ENCODE results near the gene CTDNEP1.

The CTDNEP1 gene

GRCh38 chr17:7251661-7252175 lies at the start of gene CTDNEP1:
Gene CTDNEP1 (minus strand): TSS chr17:7251734. CDS start chr17:7251296, 438 bp downstream.
- peak; percentile 100 for DNase-seq

- peak; percentile 80 for DNase-seq
These were observed 44.8 kb upstream of the CTDNEP1 start for GRCh38 chr17:7296189-7296861.

GRCh38 chr17:7295230-7296180 lies 44.0 kb upstream of the CTDNEP1 start:
- no peak for DNase-seq

GRCh38 chr17:7294614-7295153 lies 43.1 kb upstream of the CTDNEP1 start, which contains the start of gene YBX2:
Gene YBX2 (minus strand): TSS chr17:7294639. CDS start chr17:7294500, 139 bp downstream.
- DNase-seq = peak; percentile 87

DNA sequence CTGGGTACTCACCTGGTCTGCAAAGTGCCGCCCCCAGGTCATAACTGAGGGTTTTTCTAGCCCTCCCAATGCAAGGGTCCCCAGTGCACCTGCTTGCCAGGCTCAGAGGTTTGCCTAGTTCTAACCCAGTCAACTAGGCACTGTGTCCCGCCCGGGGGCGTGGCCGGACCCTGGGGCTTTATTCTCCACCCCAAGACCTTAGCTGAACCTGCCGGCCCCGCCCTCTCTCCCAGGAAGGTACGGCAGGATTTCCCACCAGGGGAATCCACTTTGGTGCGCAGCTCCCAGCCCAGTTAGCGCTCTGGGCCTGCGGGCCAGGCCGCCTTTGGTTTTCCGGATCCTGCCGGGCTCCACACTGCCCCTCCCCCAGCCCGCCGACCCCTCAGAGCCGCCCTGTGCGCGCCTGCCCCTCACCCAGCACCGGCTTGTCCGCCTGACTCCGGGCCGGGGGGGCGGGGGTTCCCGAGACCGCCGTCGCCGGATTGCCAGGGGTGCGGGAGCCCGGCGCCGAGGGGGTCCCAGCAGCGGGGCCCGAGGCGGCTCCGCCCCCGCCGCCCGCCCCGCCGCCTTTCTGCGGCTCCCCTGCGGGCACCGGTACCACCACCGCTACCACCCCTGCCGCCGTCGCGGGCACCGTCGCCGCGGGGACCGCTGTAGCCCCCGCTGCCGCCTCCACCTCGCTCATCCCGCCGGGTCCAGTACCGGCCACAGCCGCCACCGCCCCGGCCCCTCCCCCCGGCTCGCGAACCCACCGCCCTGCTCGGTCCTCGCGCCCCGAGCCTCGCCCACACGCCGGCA lies 42.5 kb upstream of the CTDNEP1 start:
- no peak for DNase-seq

DNA sequence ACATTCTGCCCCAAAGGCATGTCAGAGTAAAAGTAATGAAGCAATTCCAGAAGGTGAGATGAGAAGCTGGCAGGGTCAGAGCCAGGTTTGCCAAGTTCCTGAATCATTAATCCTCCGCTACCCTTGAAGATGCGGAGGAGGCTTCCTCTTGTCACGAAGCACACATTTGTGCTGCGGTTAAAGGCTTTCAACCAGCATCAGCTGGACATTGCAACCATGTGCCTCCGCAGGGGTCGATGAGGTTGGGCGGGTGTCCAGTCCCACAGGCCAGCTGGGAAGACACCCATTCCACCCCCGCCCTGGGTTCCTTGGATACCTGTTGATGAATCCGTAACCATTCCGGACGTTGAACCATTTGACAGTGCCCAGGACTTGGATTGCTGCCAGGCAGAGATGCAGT lies 41.6 kb upstream of the CTDNEP1 start:
- DNase-seq = no peak

GRCh38 chr17:7292729-7293128 lies 41.2 kb upstream of the CTDNEP1 start:
- no peak for DNase-seq

GRCh38 chr17:7292194-7292593 lies 40.7 kb upstream of the CTDNEP1 start:
- DNase-seq = no peak

GRCh38 chr17:7290685-7291084 lies 39.2 kb upstream of the CTDNEP1 start:
- DNase-seq = no peak

DNA sequence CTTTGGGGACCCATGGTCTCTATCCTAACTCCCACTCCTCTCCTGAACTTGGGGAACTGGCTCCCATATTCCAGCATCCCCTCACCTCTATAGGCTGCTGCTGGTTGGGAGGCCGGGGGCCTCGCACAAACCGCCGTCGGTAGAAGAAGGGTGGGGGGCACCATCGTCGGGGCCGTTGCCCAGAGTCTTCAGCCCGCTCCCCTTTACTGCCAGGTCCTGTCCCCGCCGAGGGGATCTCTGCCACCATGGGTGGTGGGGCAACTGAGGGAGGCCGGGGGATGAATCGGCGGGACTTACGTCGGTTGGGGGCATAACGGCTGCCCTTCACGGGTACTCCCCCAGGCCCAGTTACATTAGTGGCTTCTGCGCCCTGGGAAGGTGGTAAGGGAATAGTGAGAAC lies 38.6 kb upstream of the CTDNEP1 start:
- DNase-seq = no peak

DNA sequence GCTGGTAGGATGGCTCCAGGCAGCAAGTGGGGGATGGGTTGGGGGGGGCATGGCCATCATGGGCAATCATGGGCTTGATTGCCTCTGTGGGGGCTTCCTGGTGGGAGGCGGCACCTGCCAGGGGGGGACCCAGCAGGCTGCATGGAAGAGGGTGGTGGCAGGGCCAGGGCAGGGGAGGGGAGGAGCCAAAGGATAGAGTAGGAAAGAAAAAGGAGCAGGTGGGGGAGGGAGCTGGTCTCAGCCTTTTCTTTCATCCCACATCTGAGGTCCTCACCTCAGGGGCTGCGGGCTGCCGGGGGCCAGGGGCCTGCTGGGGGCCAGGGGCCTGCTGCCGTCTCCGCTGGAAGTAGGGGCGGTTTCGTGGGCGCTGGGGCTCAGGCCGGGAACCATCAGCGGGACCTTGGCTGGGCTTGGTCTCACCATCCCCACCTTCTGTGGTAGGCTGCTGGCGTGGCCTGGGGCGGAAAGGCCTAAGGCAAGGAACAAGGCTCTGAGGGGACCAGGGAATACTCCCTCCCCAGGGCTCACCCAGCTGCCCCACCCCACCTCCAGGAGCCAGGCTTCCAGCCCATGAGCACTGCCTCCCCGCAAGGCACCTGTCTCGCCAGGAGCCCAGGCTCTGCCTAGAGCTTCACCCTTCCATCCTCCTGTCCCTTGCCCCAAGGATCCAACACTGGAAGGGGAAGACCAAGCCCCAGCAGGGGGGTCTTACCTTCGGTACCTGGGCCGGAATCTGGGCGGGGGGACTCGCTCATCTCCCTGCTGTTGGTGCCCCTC lies 37.9 kb upstream of the CTDNEP1 start:
- DNase-seq = no peak

DNA sequence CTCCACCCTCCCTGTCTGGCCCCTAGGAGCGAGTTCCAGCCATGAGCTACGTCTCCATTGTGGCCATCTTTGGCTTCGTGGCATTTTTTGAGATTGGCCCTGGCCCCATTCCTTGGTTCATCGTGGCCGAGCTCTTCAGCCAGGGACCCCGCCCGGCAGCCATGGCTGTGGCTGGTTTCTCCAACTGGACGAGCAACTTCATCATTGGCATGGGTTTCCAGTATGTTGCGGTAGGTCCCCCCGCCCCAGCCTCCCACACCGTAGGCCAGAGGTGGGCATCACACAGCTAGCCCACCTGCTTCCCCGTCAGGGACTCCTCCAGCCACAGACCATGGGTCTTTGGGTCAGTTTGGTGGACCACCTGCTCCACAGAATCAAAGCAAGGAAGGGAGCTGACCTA lies 34.1 kb upstream of the CTDNEP1 start:
- no peak for DNase-seq

GRCh38 chr17:7284911-7285310 lies 33.4 kb upstream of the CTDNEP1 start:
- DNase-seq = no peak

DNA sequence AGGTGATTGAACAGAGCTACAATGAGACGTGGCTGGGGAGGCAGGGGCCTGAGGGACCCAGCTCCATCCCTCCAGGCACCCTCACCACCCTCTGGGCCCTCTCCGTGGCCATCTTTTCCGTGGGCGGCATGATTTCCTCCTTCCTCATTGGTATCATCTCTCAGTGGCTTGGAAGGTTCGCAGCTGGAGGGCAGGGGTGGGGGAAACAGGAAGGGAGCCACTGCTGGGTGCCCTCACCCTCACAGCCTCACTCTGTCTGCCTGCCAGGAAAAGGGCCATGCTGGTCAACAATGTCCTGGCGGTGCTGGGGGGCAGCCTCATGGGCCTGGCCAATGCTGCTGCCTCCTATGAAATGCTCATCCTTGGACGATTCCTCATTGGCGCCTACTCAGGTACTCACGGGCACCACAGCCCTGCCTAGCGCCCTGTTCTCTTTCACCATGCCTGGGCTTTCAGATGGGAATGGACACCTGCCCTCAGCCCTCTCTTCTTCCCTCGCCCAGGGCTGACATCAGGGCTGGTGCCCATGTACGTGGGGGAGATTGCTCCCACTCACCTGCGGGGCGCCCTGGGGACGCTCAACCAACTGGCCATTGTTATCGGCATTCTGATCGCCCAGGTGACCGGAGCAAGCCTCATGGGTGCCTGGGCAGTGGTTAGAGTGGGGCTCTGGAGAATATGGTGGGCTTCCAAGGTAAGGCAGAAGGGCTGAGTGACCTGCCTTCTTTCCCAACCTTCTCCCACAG lies 32.1 kb upstream of the CTDNEP1 start:
- DNase-seq = no peak

GRCh38 chr17:7282752-7283321 lies 31.3 kb upstream of the CTDNEP1 start:
- DNase-seq = no peak

GRCh38 chr17:7281953-7282751 lies 30.6 kb upstream of the CTDNEP1 start:
- no peak for DNase-seq

DNA sequence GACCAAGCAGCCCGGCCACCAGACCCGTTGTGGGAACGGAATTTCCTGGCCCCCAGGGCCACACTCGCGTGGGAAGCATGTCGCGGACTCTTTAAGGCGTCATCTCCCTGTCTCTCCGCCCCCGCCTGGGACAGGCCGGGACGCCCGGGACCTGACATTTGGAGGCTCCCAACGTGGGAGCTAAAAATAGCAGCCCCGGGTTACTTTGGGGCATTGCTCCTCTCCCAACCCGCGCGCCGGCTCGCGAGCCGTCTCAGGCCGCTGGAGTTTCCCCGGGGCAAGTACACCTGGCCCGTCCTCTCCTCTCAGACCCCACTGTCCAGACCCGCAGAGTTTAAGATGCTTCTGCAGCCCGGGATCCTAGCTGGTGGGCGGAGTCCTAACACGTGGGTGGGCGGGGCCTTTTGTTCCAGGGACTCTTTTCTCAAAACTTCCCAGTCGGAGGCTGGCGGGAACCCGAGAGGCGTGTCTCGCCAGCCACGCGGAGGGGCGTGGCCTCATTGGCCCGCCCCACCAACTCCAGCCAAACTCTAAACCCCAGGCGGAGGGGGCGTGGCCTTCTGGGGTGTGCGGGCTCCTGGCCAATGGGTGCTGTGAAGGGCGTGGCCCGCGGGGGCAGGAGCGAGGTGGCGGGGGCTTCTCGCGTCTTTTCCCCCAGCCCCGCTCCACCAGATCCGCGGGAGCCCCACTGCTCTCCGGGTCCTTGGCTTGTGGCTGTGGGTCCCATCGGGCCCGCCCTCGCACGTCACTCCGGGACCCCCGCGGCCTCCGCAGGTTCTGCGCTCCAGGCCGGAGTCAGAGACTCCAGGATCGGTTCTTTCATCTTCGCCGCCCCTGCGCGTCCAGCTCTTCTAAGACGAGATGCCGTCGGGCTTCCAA lies 29.8 kb upstream of the CTDNEP1 start, which contains the start of gene SLC2A4:
TSS of gene SLC2A4 (plus strand) at position 645 of the 879 bp plus-strand sequence. CDS start at position 862, 217 bp downstream.
- DNase-seq = peak; percentile 94

GRCh38 chr17:7280519-7281073 lies 29.1 kb upstream of the CTDNEP1 start:
- peak; percentile 81 for DNase-seq

All from activated CD4-positive, alpha-beta T cell treated with anti-CD3 and anti-CD28 coated beads, Interleukin-10, Interleukin-2, amounts not matched to agents 100 ng/mL and 50 ng/mL, durations not matched to agents 16 hours and 8 hours (primary cell).